ENCODE data around the gene PTGER3.
"Not testable (repeated sequence)": the region's sequence is repeated elsewhere in the genome, so short reads cannot be mapped to it uniquely, and the experiment has no call there.

PTGER3 gene

GRCh38 chr1:70945251-70945650, 102.4 kb downstream of the PTGER3 start:
- no peak for DNase-seq (ENCODE audit: extremely low spot score)
- ChIA-PET POLR2A (no interaction called here), CTCF (no interaction called here)
- TF ChIP-seq PKNOX1 (IDR thresholded peaks at IDR 0.05) (no peak), L3MBTL2 (conservative IDR thresholded peaks at IDR 0.05) (no peak), ARNT (IDR thresholded peaks at IDR 0.05) (no peak), FOXK2 (IDR thresholded peaks at IDR 0.05) (no peak), TARDBP (IDR thresholded peaks at IDR 0.05) (no peak), SP1 (IDR thresholded peaks at IDR 0.05) (no peak), LEF1 (IDR thresholded peaks at IDR 0.05; ENCODE audit: borderline replicate concordance) (no peak), NFRKB (IDR thresholded peaks at IDR 0.05) (no peak), ZNF384 (IDR thresholded peaks at IDR 0.05) (no peak), ELF4 (IDR thresholded peaks at IDR 0.05) (no peak), HDGF (IDR thresholded peaks at IDR 0.05; ENCODE audit: borderline replicate concordance) (no peak), FOXM1 (IDR thresholded peaks at IDR 0.05; ENCODE audit: borderline replicate concordance) (no peak), CTBP1 (IDR thresholded peaks at IDR 0.05; ENCODE audit: borderline replicate concordance) (no peak)

DNA sequence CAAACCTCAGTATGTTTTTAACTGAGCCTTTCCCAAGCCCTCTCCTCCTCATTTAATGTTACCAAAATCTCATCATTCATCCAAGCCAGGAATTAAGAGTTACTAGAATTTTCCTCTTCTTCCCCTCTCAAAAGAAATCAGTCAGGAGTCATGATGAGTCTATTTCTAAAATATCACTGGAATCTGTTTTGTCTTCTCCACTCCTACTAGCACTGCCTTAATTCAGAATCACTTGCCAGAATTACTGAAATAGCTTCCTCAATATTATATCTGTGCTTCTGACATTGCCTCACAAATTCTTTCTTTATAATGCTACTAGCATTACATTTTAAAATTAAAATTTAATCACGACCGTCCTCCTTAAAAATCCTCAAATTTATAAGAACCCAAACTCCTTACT, 106.1 kb downstream of the PTGER3 start:
- POLR2A ChIA-PET: no interaction called here
- TF ChIP-seq LEF1 (IDR thresholded peaks at IDR 0.05; ENCODE audit: borderline replicate concordance) (no peak), L3MBTL2 (conservative IDR thresholded peaks at IDR 0.05) (no peak), FOXA1 (IDR thresholded peaks at IDR 0.05) (no peak), ELF4 (IDR thresholded peaks at IDR 0.05) (no peak), HDGF (IDR thresholded peaks at IDR 0.05; ENCODE audit: borderline replicate concordance) (no peak), FOXM1 (IDR thresholded peaks at IDR 0.05; ENCODE audit: borderline replicate concordance) (no peak)
- no peak for DNase-seq (ENCODE audit: extremely low spot score)
- CTCF ChIA-PET: no interaction called here

GRCh38 chr1:70940398-70940797, 107.2 kb downstream of the PTGER3 start:
- POLR2A ChIA-PET; DNase-seq (ENCODE audit: extremely low spot score); CTCF ChIA-PET: not testable (repeated sequence)

DNA sequence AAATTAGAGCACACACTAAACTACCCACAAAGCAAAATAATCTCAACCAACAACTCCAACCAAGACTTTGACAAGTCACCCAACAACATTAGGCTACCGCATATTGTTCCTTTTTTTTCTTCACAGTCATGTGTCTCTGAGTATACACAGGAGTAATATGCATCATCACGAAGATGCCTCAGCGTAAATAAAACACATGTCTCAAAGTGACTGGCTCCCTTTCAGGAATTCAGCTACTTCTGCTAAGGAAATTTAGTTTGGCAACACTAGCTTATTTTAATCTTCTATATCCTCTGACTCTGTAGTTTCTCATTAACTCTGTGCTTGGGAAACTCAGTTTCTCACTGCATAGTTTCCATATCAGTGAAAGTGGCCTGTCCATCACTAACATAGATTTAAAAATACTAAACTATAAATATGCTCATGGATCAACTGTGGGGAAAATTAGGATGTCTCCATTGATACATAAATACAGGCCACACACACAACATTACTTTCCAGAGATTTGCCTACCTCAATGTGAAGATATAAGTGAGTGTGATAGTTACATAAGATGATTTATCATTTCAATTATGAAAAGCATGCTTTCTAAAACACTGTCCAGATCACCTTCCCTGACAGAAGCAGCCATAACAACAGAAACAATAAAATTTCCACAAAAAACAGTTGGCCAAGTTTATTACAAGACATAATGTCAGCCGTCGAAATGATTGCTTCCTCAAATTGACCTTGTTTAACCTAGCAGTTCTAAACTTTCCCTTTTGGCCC, 113.2 kb downstream of the PTGER3 start:
- ChIA-PET CTCF (no interaction called here), POLR2A (no interaction called here)
- TF ChIP-seq CTBP1 (IDR thresholded peaks at IDR 0.05; ENCODE audit: borderline replicate concordance) (no peak), FOXA1 (IDR thresholded peaks at IDR 0.05) (no peak), TARDBP (IDR thresholded peaks at IDR 0.05) (no peak), ZNF384 (IDR thresholded peaks at IDR 0.05) (no peak), PKNOX1 (IDR thresholded peaks at IDR 0.05) (no peak)
- DNase-seq (ENCODE audit: extremely low spot score): no peak

GRCh38 chr1:70930062-70930461, 117.6 kb downstream of the PTGER3 start:
- POLR2A ChIA-PET: no interaction called here
- TF ChIP-seq LEF1 (IDR thresholded peaks at IDR 0.05; ENCODE audit: borderline replicate concordance): no peak
- TF ChIP-seq ELF4 (IDR thresholded peaks at IDR 0.05): no peak
- no peak for TF ChIP-seq HDGF (IDR thresholded peaks at IDR 0.05; ENCODE audit: borderline replicate concordance)
- TF ChIP-seq CTBP1 (IDR thresholded peaks at IDR 0.05; ENCODE audit: borderline replicate concordance): no peak
- TF ChIP-seq FOXM1 (IDR thresholded peaks at IDR 0.05; ENCODE audit: borderline replicate concordance): no peak
- no peak for TF ChIP-seq SUZ12 (IDR thresholded peaks at IDR 0.05)
- TF ChIP-seq TARDBP (IDR thresholded peaks at IDR 0.05): no peak
- no peak for TF ChIP-seq NFRKB (IDR thresholded peaks at IDR 0.05)
- no peak for TF ChIP-seq ZNF384 (IDR thresholded peaks at IDR 0.05)
- no peak for TF ChIP-seq BHLHE40 (IDR thresholded peaks at IDR 0.05; ENCODE audit: borderline replicate concordance)
- TF ChIP-seq PKNOX1 (IDR thresholded peaks at IDR 0.05): no peak
- no peak for TF ChIP-seq ARNT (IDR thresholded peaks at IDR 0.05)
- DNase-seq (ENCODE audit: extremely low spot score): no peak
- CTCF ChIA-PET: no interaction called here

- CTCF ChIA-PET: no interaction called here
- POLR2A ChIA-PET: no interaction called here
- TF ChIP-seq ZNF384 (IDR thresholded peaks at IDR 0.05) (no peak), LEF1 (IDR thresholded peaks at IDR 0.05; ENCODE audit: borderline replicate concordance) (no peak), SP1 (IDR thresholded peaks at IDR 0.05) (no peak), BHLHE40 (IDR thresholded peaks at IDR 0.05; ENCODE audit: borderline replicate concordance) (no peak), FOXA1 (IDR thresholded peaks at IDR 0.05) (no peak), NFRKB (IDR thresholded peaks at IDR 0.05) (no peak), ELF4 (IDR thresholded peaks at IDR 0.05) (no peak), TARDBP (IDR thresholded peaks at IDR 0.05) (no peak), L3MBTL2 (conservative IDR thresholded peaks at IDR 0.05) (no peak), FOXK2 (IDR thresholded peaks at IDR 0.05) (no peak), HDGF (IDR thresholded peaks at IDR 0.05; ENCODE audit: borderline replicate concordance) (no peak), FOXM1 (IDR thresholded peaks at IDR 0.05; ENCODE audit: borderline replicate concordance) (no peak), PKNOX1 (IDR thresholded peaks at IDR 0.05) (no peak), ARNT (IDR thresholded peaks at IDR 0.05) (no peak), CTBP1 (IDR thresholded peaks at IDR 0.05; ENCODE audit: borderline replicate concordance) (no peak)
- DNase-seq (ENCODE audit: extremely low spot score): no peak
Measured at GRCh38 chr1:70922196-70922595, 125.4 kb downstream of the PTGER3 start.
